Measurements from ENCODE around the gene KAT7. TPM values are rescaled to one million over a fixed set of nuclear protein-coding genes. Genes with fewer than 3 reads are reported as not detected.

The KAT7 gene
- total RNA-seq, 2 donors from 2014 or later, result 191 to 201 TPM

GRCh38 chr17:49766918-49767530 lies 21.5 kb upstream of the KAT7 start:
- ATAC-seq (no peak), DNase-seq (no peak)
- Mint-ChIP-seq H3K4me3 (no peak overlapping the region), H3K27me3 (no peaks in the 10 kb centered on the region), H3K36me3 (ENCODE audit: low read depth) (no peaks in the 10 kb centered on the region), H3K4me1 (peaks cover 15% of the 10 kb centered on the region), H3K27ac (no peak overlapping the region)
- no peaks in the 10 kb centered on the region for H3K9me3 ChIP-seq (ENCODE audit: control insufficient read depth, low read length, poor library complexity, severe bottlenecking)

- Mint-ChIP-seq H3K27ac (no peak overlapping the region), H3K4me3 (no peak overlapping the region), H3K27me3 (no peaks in the 10 kb centered on the region), H3K36me3 (ENCODE audit: low read depth) (no peaks in the 10 kb centered on the region), H3K4me1 (peaks cover 7% of the 10 kb centered on the region)
- H3K9me3 ChIP-seq (ENCODE audit: control insufficient read depth, low read length, poor library complexity, severe bottlenecking), result no peaks in the 10 kb centered on the region
- ATAC-seq, result no peak
- DNase-seq, result no peak
Observed at GRCh38 chr17:49775546-49776260, 12.8 kb upstream of the KAT7 start.

GRCh38 chr17:49776551-49777300 lies 11.8 kb upstream of the KAT7 start:
- DNase-seq (no peak), ATAC-seq (no peak)
- no peaks in the 10 kb centered on the region for H3K27me3 Mint-ChIP-seq
- H3K9me3 ChIP-seq (ENCODE audit: control insufficient read depth, low read length, poor library complexity, severe bottlenecking), result no peaks in the 10 kb centered on the region
- H3K36me3 Mint-ChIP-seq (ENCODE audit: low read depth), result no peaks in the 10 kb centered on the region
- no peak overlapping the region for H3K27ac Mint-ChIP-seq
- H3K4me3 Mint-ChIP-seq, result no peak overlapping the region
- H3K4me1 Mint-ChIP-seq, result peaks cover 9% of the 10 kb centered on the region

- H3K9me3 ChIP-seq (ENCODE audit: control insufficient read depth, low read length, poor library complexity, severe bottlenecking), result no peaks in the 10 kb centered on the region
- Mint-ChIP-seq H3K36me3 (ENCODE audit: low read depth) (no peaks in the 10 kb centered on the region), H3K4me1 (peaks cover 9% of the 10 kb centered on the region), H3K4me3 (no peak overlapping the region), H3K27ac (no peak overlapping the region), H3K27me3 (no peaks in the 10 kb centered on the region)
- ATAC-seq (no peak), DNase-seq (no peak)
Observed at GRCh38 chr17:49777563-49777962, 10.9 kb upstream of the KAT7 start.

- ATAC-seq, result no peak
- Mint-ChIP-seq H3K4me3 (no peak overlapping the region), H3K36me3 (ENCODE audit: low read depth) (peaks cover under 1% of the 10 kb centered on the region), H3K27me3 (no peaks in the 10 kb centered on the region), H3K27ac (no peak overlapping the region), H3K4me1 (peaks cover 10% of the 10 kb centered on the region)
- no peak for DNase-seq
- H3K9me3 ChIP-seq (ENCODE audit: control insufficient read depth, low read length, poor library complexity, severe bottlenecking), result no peaks in the 10 kb centered on the region
Observed at GRCh38 chr17:49779156-49779738, 9.2 kb upstream of the KAT7 start.

GRCh38 chr17:49779739-49780231 lies 8.7 kb upstream of the KAT7 start:
- DNase-seq, result no peak
- Mint-ChIP-seq H3K27me3 (no peaks in the 10 kb centered on the region), H3K4me1 (peaks cover 12% of the 10 kb centered on the region), H3K27ac (no peak overlapping the region), H3K4me3 (no peak overlapping the region), H3K36me3 (ENCODE audit: low read depth) (peaks cover 3% of the 10 kb centered on the region)
- H3K9me3 ChIP-seq (ENCODE audit: control insufficient read depth, low read length, poor library complexity, severe bottlenecking), result no peaks in the 10 kb centered on the region
- peak; percentile 54 for ATAC-seq

- Mint-ChIP-seq H3K27ac (no peak overlapping the region), H3K4me3 (no peak overlapping the region)
Observed at GRCh38 chr17:49783071-49783715, 5.3 kb upstream of the KAT7 start.

GRCh38 chr17:49783791-49784190 lies 4.7 kb upstream of the KAT7 start:
- H3K9me3 ChIP-seq (ENCODE audit: control insufficient read depth, low read length, poor library complexity, severe bottlenecking), result no peaks in the 10 kb centered on the region
- Mint-ChIP-seq H3K4me1 (peaks cover 16% of the 10 kb centered on the region), H3K27ac (no peak overlapping the region), H3K36me3 (ENCODE audit: low read depth) (peaks cover 3% of the 10 kb centered on the region), H3K4me3 (no peak overlapping the region), H3K27me3 (no peaks in the 10 kb centered on the region)
- ATAC-seq (no peak), DNase-seq (no peak)

More at GRCh38 chr17:49783071-49783715, 5.3 kb upstream of the KAT7 start:
- peaks cover 16% of the 10 kb centered on the region for H3K4me1 Mint-ChIP-seq
- no peaks in the 10 kb centered on the region for H3K27me3 Mint-ChIP-seq
- H3K9me3 ChIP-seq (ENCODE audit: control insufficient read depth, low read length, poor library complexity, severe bottlenecking), result no peaks in the 10 kb centered on the region
- peaks cover 3% of the 10 kb centered on the region for H3K36me3 Mint-ChIP-seq (ENCODE audit: low read depth)
- no peak for DNase-seq
- no peak for ATAC-seq

- peaks cover 22% of the 10 kb centered on the region for H3K4me1 Mint-ChIP-seq
- peaks cover 3% of the 10 kb centered on the region for H3K36me3 Mint-ChIP-seq (ENCODE audit: low read depth)
- no peaks in the 10 kb centered on the region for H3K27me3 Mint-ChIP-seq
- DNase-seq (no peak), ATAC-seq (no peak)
- H3K4me3 Mint-ChIP-seq, result no peak overlapping the region
- no peaks in the 10 kb centered on the region for H3K9me3 ChIP-seq (ENCODE audit: control insufficient read depth, low read length, poor library complexity, severe bottlenecking)
- H3K27ac Mint-ChIP-seq, result peak overlapping the region; percentile 69
Observed at GRCh38 chr17:49784636-49785035, 3.8 kb upstream of the KAT7 start.

- H3K4me3 Mint-ChIP-seq, result peak overlapping the region; percentile 96
- H3K36me3 Mint-ChIP-seq (ENCODE audit: low read depth), result peaks cover 3% of the 10 kb centered on the region
- H3K4me1 Mint-ChIP-seq, result peaks cover 34% of the 10 kb centered on the region
- peak in 1 of 3 donors; percentile 15 for DNase-seq
- H3K27me3 Mint-ChIP-seq, result no peaks in the 10 kb centered on the region
- H3K9me3 ChIP-seq (ENCODE audit: control insufficient read depth, low read length, poor library complexity, severe bottlenecking), result no peaks in the 10 kb centered on the region
- ATAC-seq, result no peak
- peak overlapping the region; percentile 99 for H3K27ac Mint-ChIP-seq
Observed at GRCh38 chr17:49787884-49788477, 500 bp upstream of the KAT7 start.

- Mint-ChIP-seq H3K27ac (peak overlapping the region; percentile 99), H3K36me3 (ENCODE audit: low read depth) (peaks cover 3% of the 10 kb centered on the region), H3K27me3 (no peaks in the 10 kb centered on the region), H3K4me3 (peak overlapping the region; percentile 96), H3K4me1 (peaks cover 36% of the 10 kb centered on the region)
- ATAC-seq, result no peak
- DNase-seq, result no peak
- no peaks in the 10 kb centered on the region for H3K9me3 ChIP-seq (ENCODE audit: control insufficient read depth, low read length, poor library complexity, severe bottlenecking)
Observed at GRCh38 chr17:49789243-49789578, 730 bp downstream of the KAT7 start.

GRCh38 chr17:49793309-49793708 lies 4.8 kb downstream of the KAT7 start:
- Mint-ChIP-seq H3K4me1 (peaks cover 43% of the 10 kb centered on the region), H3K4me3 (no peak overlapping the region)
- no peak for DNase-seq

More at GRCh38 chr17:49793309-49793708, 4.8 kb downstream of the KAT7 start:
- no peak for ATAC-seq
- no peaks in the 10 kb centered on the region for H3K27me3 Mint-ChIP-seq
- H3K27ac Mint-ChIP-seq, result peak overlapping the region; percentile 37
- no peaks in the 10 kb centered on the region for H3K9me3 ChIP-seq (ENCODE audit: control insufficient read depth, low read length, poor library complexity, severe bottlenecking)
- no peaks in the 10 kb centered on the region for H3K36me3 Mint-ChIP-seq (ENCODE audit: low read depth)
